OCI-LY7 (cell line): ENCODE data around the gene CFAP92. TPM values are rescaled to one million over a fixed set of nuclear protein-coding genes. Genes with fewer than 3 reads are reported as not detected.

Experiments used
- BruUV-seq: library from RNA; stranded (reverse); fragments of 400-500 nt; replicated peaks from 2 replicates; lab custom pipeline; 2021; lab: Mats Ljungman, UMichigan
- CTCF ChIA-PET: fragments of 300-600 bp; sonication (Branson Sonifier 250); formaldehyde crosslinking; loops from one replicate; lab custom pipeline; 2022; ENCODE audit warnings: antibody characterized with exemption; ENCODE audit not compliant: unreplicated experiment; lab: Charles Lee
- POLR2A ChIA-PET: fragments of 300-600 bp; sonication (Branson Sonifier 250); formaldehyde crosslinking; loops from one replicate; lab custom pipeline; 2022; ENCODE audit warnings: antibody characterized with exemption; lab: Charles Lee
- DNase-seq: peaks from one replicate; pipeline ENCODE4 v3.0.0-alpha.2; 2015; ENCODE audit warnings: low spot score
- H2AFZ ChIP-seq: fragments of 200-600 bp; sonication (generic), shearing (Covaris generic); 2 replicates; pipeline ENCODE4 v1.6.1; 2014; ENCODE audit warnings: mild to moderate bottlenecking, antibody characterized with exemption, low read length, moderate library complexity
- H3K27ac ChIP-seq: fragments of 200-600 bp; sonication (generic); 2 replicates; pipeline ENCODE4 v1.5.1; 2014; ENCODE audit warnings: mixed run types, low read depth, mild to moderate bottlenecking, moderate library complexity, low read length, inconsistent platforms; ENCODE audit not compliant: poor library complexity, severe bottlenecking
- H3K36me3 ChIP-seq: fragments of 200-600 bp; sonication (generic); 2 replicates; pipeline ENCODE4 v1.6.1; 2014; ENCODE audit warnings: mild to moderate bottlenecking, antibody characterized with exemption, low read length, moderate library complexity, mixed read lengths; ENCODE audit not compliant: insufficient read depth
- H3K4me1 ChIP-seq: fragments of 200-600 bp; sonication (generic); 2 replicates; pipeline ENCODE4 v1.5.1; 2014; ENCODE audit warnings: mild to moderate bottlenecking, low read length; ENCODE audit not compliant: insufficient read depth, poor library complexity, severe bottlenecking
- H3K4me2 ChIP-seq: fragments of 200-600 bp; sonication (generic); 2 replicates; pipeline ENCODE4 v1.6.1; 2014; ENCODE audit warnings: mild to moderate bottlenecking, low read length
- H3K4me3 ChIP-seq: fragments of 200-600 bp; sonication (generic); 2 replicates; pipeline ENCODE4 v1.5.1; 2014; ENCODE audit warnings: mild to moderate bottlenecking, low read depth, low read length; ENCODE audit not compliant: poor library complexity, severe bottlenecking
- H3K79me2 ChIP-seq: fragments of 200-600 bp; sonication (generic); 2 replicates; pipeline ENCODE4 v1.6.1; 2016; ENCODE audit warnings: low read depth, mild to moderate bottlenecking, low read length, moderate library complexity, mixed read lengths; ENCODE audit not compliant: insufficient read depth
- H3K9me2 ChIP-seq: fragments of 200-600 bp; sonication (generic); 2 replicates; pipeline ENCODE4 v1.6.1; 2016; ENCODE audit warnings: mild to moderate bottlenecking, low read length, mixed read lengths; ENCODE audit not compliant: insufficient read depth
- H3K9me3 ChIP-seq: fragments of 200-600 bp; sonication (generic); 2 replicates; pipeline ENCODE4 v1.6.1; 2014; ENCODE audit warnings: mild to moderate bottlenecking, mixed run types, low read length, mixed read lengths
- H4K20me1 ChIP-seq: fragments of 200-600 bp; sonication (generic); 2 replicates; pipeline ENCODE4 v1.6.1; 2014; ENCODE audit warnings: mild to moderate bottlenecking, antibody characterized with exemption, low read length, moderate library complexity, mixed read lengths; ENCODE audit not compliant: insufficient read depth
- EZH2phosphoT487 ChIP-seq: fragments of 200-600 bp; sonication (generic); IDR thresholded peaks from 2 replicates; pipeline ENCODE4 v1.6.1; 2018; ENCODE audit warnings: low read depth, borderline replicate concordance, mild to moderate bottlenecking, mixed run types, antibody characterized with exemption, low read length, moderate library complexity, mixed read lengths
- intact Hi-C: fragments of 100-400 bp; cut with micrococcal nuclease; formaldehyde crosslinking; loops from one replicate; pipeline ENCODE4 v1.10.0; 2022; ENCODE audit not compliant: unreplicated experiment
- total RNA-seq, 2 experiments: library from RNA; depleted of rRNA in 1 of 2; stranded (reverse); fragments of >200 nt in 1 of 2; shearing (Covaris generic) in 1 of 2; gene quantifications; 2 replicates each; pipeline ENCODE4 v1.2.3, GENCODE V29; 2014 to 2022
- TF ChIP-seq, protein P1 (sequence below): fragments of 200-600 bp; sonication (generic); conservative IDR thresholded peaks from 2 replicates; pipeline ENCODE4 v1.5.1; 2014; ENCODE audit warnings: mild to moderate bottlenecking, antibody characterized with exemption, low read length, moderate library complexity, mixed read lengths

Gene CFAP92
- total RNA-seq, 2 experiments from 2014 or later = 0.08 to 0.66 TPM

- H3K9me3 ChIP-seq = no peaks in the 10 kb centered on the region
- H3K27ac ChIP-seq = no peak overlapping the region
- POLR2A ChIA-PET = no interaction called here
- H4K20me1 ChIP-seq = no peaks in the 10 kb centered on the region
- TF ChIP-seq, protein P1, sequence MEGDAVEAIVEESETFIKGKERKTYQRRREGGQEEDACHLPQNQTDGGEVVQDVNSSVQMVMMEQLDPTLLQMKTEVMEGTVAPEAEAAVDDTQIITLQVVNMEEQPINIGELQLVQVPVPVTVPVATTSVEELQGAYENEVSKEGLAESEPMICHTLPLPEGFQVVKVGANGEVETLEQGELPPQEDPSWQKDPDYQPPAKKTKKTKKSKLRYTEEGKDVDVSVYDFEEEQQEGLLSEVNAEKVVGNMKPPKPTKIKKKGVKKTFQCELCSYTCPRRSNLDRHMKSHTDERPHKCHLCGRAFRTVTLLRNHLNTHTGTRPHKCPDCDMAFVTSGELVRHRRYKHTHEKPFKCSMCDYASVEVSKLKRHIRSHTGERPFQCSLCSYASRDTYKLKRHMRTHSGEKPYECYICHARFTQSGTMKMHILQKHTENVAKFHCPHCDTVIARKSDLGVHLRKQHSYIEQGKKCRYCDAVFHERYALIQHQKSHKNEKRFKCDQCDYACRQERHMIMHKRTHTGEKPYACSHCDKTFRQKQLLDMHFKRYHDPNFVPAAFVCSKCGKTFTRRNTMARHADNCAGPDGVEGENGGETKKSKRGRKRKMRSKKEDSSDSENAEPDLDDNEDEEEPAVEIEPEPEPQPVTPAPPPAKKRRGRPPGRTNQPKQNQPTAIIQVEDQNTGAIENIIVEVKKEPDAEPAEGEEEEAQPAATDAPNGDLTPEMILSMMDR = no peak
- TF ChIP-seq EZH2phosphoT487 = no peak
- H3K4me3 ChIP-seq = no peak overlapping the region
- intact Hi-C loops = no loop called here
- no peak overlapping the region for H3K4me2 ChIP-seq
- H2AFZ ChIP-seq = no peak overlapping the region
- CTCF ChIA-PET = no interaction called here
- no peaks in the 10 kb centered on the region for H3K4me1 ChIP-seq
- H3K9me2 ChIP-seq = no peaks in the 10 kb centered on the region
- no TSS peak for BruUV-seq
- no peaks in the 10 kb centered on the region for H3K79me2 ChIP-seq
- DNase-seq = no peak
- H3K36me3 ChIP-seq = no peaks in the 10 kb centered on the region
These were observed 48.0 kb downstream of the CFAP92 start for GRCh38 chr3:128945878-128946175.

- TF ChIP-seq, protein P1 = no peak
- no peak for TF ChIP-seq EZH2phosphoT487
- no peak overlapping the region for H3K4me3 ChIP-seq
- H3K36me3 ChIP-seq = no peaks in the 10 kb centered on the region
- no peaks in the 10 kb centered on the region for H4K20me1 ChIP-seq
- POLR2A ChIA-PET = no interaction called here
- H3K79me2 ChIP-seq = no peaks in the 10 kb centered on the region
- H3K4me2 ChIP-seq = no peak overlapping the region
- no peaks in the 10 kb centered on the region for H3K4me1 ChIP-seq
- no peak for DNase-seq
- BruUV-seq = no TSS peak
- H3K9me3 ChIP-seq = no peaks in the 10 kb centered on the region
- no peak overlapping the region for H2AFZ ChIP-seq
- no peak overlapping the region for H3K27ac ChIP-seq
- CTCF ChIA-PET = no interaction called here
- intact Hi-C loops = no loop called here
- no peaks in the 10 kb centered on the region for H3K9me2 ChIP-seq
These were observed 48.6 kb downstream of the CFAP92 start for GRCh38 chr3:128945041-128945877.

DNA sequence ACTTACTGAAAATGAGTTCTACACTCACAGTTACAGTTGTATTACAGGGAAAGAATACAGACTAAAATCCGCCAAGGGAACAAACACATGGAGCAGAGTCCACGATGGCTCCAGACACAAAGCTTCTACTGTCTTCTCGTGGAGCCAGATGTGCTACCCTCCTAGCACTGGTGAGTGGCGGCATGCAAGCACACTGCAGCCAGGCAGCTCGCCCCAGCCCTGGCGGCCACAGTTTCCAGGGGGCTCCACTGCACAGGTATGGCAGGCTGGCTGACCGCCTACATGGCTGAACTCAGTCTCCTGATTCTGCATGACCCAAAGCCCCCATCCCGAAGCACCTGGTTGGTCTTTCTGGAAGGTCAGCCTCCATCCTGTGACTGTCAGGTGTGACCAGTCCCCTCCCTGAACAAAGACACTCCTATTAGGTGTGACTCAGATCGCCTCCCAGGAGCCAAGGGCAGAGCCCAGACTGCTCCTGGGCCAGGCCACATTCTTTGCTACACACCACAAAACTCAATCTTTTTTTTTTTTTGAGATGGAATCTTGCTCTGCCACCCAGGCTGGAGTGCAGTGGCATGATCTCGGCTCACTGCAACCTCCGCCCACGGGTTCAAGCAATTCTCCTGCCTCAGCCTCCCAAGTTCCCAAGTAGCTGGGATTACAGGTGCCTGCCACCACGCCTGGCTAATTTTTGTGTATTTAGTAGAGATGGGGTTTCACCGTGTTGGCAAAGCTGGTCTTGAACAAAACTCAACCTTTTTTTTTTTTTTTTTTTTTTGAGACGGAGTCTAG is 51.5 kb downstream of the CFAP92 start:
- CTCF ChIA-PET = no interaction called here
- no peak overlapping the region for H3K4me2 ChIP-seq
- no peak overlapping the region for H3K4me3 ChIP-seq
- no peaks in the 10 kb centered on the region for H3K4me1 ChIP-seq
- no peaks in the 10 kb centered on the region for H4K20me1 ChIP-seq
- H3K36me3 ChIP-seq = no peaks in the 10 kb centered on the region
- POLR2A ChIA-PET = interaction anchor here (0.6 kb wide), 1 partner anchor 46 kb away, joined by 3 read pairs; no protein-coding TSS in a partner anchor
- BruUV-seq = no TSS peak
- no peak for TF ChIP-seq EZH2phosphoT487
- TF ChIP-seq, protein P1 = no peak
- no peak for DNase-seq
- no peaks in the 10 kb centered on the region for H3K9me3 ChIP-seq
- H2AFZ ChIP-seq = no peak overlapping the region
- no peaks in the 10 kb centered on the region for H3K79me2 ChIP-seq
- no peak overlapping the region for H3K27ac ChIP-seq
- intact Hi-C loops = no loop called here
- no peaks in the 10 kb centered on the region for H3K9me2 ChIP-seq
